Right lobe of liver (tissue), 6 donors: ENCODE data around the gene MYEOV. TPM values are rescaled to one million over a fixed set of nuclear protein-coding genes. Genes with fewer than 3 reads are reported as not detected.

Experiments used
- ATAC-seq, 4 donors: fragments of 200-7000 bp; cut with Tn5 transposase; one replicate each; pipeline ENCODE4 v1.9.1; 2020; ENCODE audit warnings: mild to moderate bottlenecking in 4 of 4, moderate library complexity in 4 of 4
- DNase-seq, 3 donors: peaks; one replicate each; pipeline ENCODE4 v3.0.0-alpha.2; 2020
- H3K27ac ChIP-seq, 3 donors: fragments of 200-600 bp; one replicate each; pipeline ENCODE4 v1.8.0; 2022
- H3K27me3 ChIP-seq, 2 donors: fragments of 200-600 bp; one replicate each; pipeline ENCODE4 v1.8.0; 2022
- H3K36me3 ChIP-seq, 4 donors: fragments of 200-600 bp; sonication (generic) in 1 of 4; one replicate each; pipeline versions ENCODE4 v1.5.1 to v1.8.0; 2017 to 2022; ENCODE audit warnings: control low read depth in 1 of 4
- H3K4me1 ChIP-seq, 4 donors: fragments of 200-600 bp; sonication (generic) in 1 of 4; one replicate each; pipeline versions ENCODE4 v1.5.1 to v1.8.0; 2017 to 2022; ENCODE audit warnings: control low read depth in 1 of 4
- H3K4me3 ChIP-seq, 3 donors: fragments of 200-600 bp; one replicate each; pipeline ENCODE4 v1.8.0; 2022
- H3K9me3 ChIP-seq, 4 donors: fragments of 200-600 bp; sonication (generic) in 1 of 4; one replicate each; pipeline versions ENCODE4 v1.5.1 to v1.8.0; 2017 to 2022; ENCODE audit warnings: control low read depth in 1 of 4
- CTCF ChIP-seq, 4 donors: fragments of 200-600 bp in 3 of 4; fragments of 450-650 bp in 1 of 4; IDR thresholded peaks; one replicate each; pipeline versions ENCODE4 v1.5.1 to v1.8.0; 2016 to 2022; ENCODE audit warnings: antibody characterized with exemption in 4 of 4, mild to moderate bottlenecking in 2 of 4
- POLR2A ChIP-seq: fragments of 450-650 bp; IDR thresholded peaks from one replicate; pipeline ENCODE4 v1.6.1; 2017; ENCODE audit warnings: antibody characterized with exemption, mild to moderate bottlenecking
- WGBS: methylation state at CpG from one replicate; pipeline ENCODE4 v1.1.6; 2018; ENCODE audit warnings: low coverage, low lambda C conversion rate; ENCODE audit not compliant: insufficient coverage; ENCODE audit errors: missing lambda C conversion rate; 5-methylcytosine and 5-hydroxymethylcytosine counted together
- intact Hi-C, 2 donors: fragments of 100-400 bp; cut with DNase I; formaldehyde crosslinking; loops; one replicate each; pipeline versions ENCODE4 v1.11.2 to v1.14.1; 2022
- total RNA-seq, 6 experiments: library from RNA; depleted of rRNA in 2 of 6; stranded (reverse); fragments of >200 nt in 2 of 6; fragmentation: NEBNext Ultra II Directional in 3 of 6; extraction: Animal tissue kit (Norgen Biotek cat#: 25700) in 3 of 6; gene quantifications; one replicate each; pipeline versions ENCODE4 v1.1.0 to v1.2.4, GENCODE V29; 2016 to 2023
- donor health status: DM: no; HTN: yes; CAD: no.
- donor health status: DM: no; HTN: no; CAD: no.
- donor health status: DM: no; HTN: no; CAD: no.
- donor health status: DM: no; HTN: yes; CAD: no.
- donor health status: DM: no; HTN: yes; CAD: no.

Gene MYEOV
- total RNA-seq, 6 experiments from 2014 or later = 0.25 to 1.2 (median 0.70) TPM; not detected in 2

- TF ChIP-seq POLR2A (no peak), CTCF (IDR thresholded peaks at IDR 0.05) (no peak)
- intact Hi-C loops = no loop called here
- WGBS = 95% methylated on average over 3 of the region's 5 CpGs
- H3K27ac ChIP-seq = no peak overlapping the region
- H3K4me1 ChIP-seq = no peaks in the 10 kb centered on the region
- no peaks in the 10 kb centered on the region for H3K27me3 ChIP-seq
- no peaks in the 10 kb centered on the region for H3K9me3 ChIP-seq
- ATAC-seq (no peak), DNase-seq (peak in 1 of 3 donors; percentile 21)
- H3K4me3 ChIP-seq = no peak overlapping the region
- no peaks in the 10 kb centered on the region for H3K36me3 ChIP-seq
Observed at GRCh38 chr11:69339983-69340565, 46.1 kb downstream of the MYEOV start.

- WGBS = 100% methylated on average over 5 of the region's 13 CpGs
- DNase-seq = peak in 1 of 3 donors; percentile 24
- Histone ChIP-seq H3K9me3 (no peaks in the 10 kb centered on the region), H3K36me3 (no peaks in the 10 kb centered on the region), H3K4me3 (no peak overlapping the region), H3K27me3 (no peaks in the 10 kb centered on the region), H3K27ac (no peak overlapping the region), H3K4me1 (no peaks in the 10 kb centered on the region)
- intact Hi-C loops = no loop called here
- TF ChIP-seq POLR2A (no peak), CTCF (IDR thresholded peaks at IDR 0.05) (no peak)
- ATAC-seq = no peak
Observed at GRCh38 chr11:69342588-69343330, 48.8 kb downstream of the MYEOV start.

- Histone ChIP-seq H3K27me3 (no peaks in the 10 kb centered on the region), H3K4me1 (no peaks in the 10 kb centered on the region), H3K9me3 (no peaks in the 10 kb centered on the region), H3K4me3 (no peak overlapping the region), H3K36me3 (no peaks in the 10 kb centered on the region), H3K27ac (no peak overlapping the region)
- intact Hi-C loops = no loop called here
- ATAC-seq (no peak), DNase-seq (peak in 1 of 3 donors; percentile 26)
- WGBS = 90% methylated on average over 4 of the region's 13 CpGs
- TF ChIP-seq CTCF (IDR thresholded peaks at IDR 0.05) (no peak), POLR2A (no peak)
Observed at GRCh38 chr11:69343401-69344321, 49.7 kb downstream of the MYEOV start.

GRCh38 chr11:69344570-69345145, 50.7 kb downstream of the MYEOV start:
- Histone ChIP-seq H3K27me3 (no peaks in the 10 kb centered on the region), H3K9me3 (no peaks in the 10 kb centered on the region), H3K27ac (no peak overlapping the region), H3K4me1 (no peaks in the 10 kb centered on the region), H3K4me3 (no peak overlapping the region), H3K36me3 (no peaks in the 10 kb centered on the region)
- TF ChIP-seq CTCF (IDR thresholded peaks at IDR 0.05) (no peak), POLR2A (no peak)
- ATAC-seq = no peak
- intact Hi-C loops = no loop called here
- WGBS = 86% methylated on average over 7 of the region's 7 CpGs
- peak in 1 of 3 donors; percentile 13 for DNase-seq
